ENCODE results near the gene HEXB.

DNA sequence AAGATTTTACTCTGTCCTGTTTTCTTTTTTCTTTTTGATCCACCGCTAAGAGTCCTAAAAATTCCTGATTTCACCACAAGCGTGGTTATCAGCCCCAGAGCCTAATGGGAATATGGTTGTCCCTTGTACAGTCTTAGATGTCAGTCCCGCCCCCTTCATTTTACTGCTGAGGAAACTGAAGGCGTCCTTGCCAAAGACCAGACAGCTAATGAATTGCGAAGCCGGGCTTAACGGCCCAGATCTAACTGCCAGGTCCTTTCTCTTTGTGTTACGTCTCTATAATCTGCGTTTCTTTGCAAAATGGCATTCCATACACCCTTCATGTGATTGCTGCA lies 82.5 kb downstream of the HEXB start:
- TF ChIP-seq, protein P1, sequence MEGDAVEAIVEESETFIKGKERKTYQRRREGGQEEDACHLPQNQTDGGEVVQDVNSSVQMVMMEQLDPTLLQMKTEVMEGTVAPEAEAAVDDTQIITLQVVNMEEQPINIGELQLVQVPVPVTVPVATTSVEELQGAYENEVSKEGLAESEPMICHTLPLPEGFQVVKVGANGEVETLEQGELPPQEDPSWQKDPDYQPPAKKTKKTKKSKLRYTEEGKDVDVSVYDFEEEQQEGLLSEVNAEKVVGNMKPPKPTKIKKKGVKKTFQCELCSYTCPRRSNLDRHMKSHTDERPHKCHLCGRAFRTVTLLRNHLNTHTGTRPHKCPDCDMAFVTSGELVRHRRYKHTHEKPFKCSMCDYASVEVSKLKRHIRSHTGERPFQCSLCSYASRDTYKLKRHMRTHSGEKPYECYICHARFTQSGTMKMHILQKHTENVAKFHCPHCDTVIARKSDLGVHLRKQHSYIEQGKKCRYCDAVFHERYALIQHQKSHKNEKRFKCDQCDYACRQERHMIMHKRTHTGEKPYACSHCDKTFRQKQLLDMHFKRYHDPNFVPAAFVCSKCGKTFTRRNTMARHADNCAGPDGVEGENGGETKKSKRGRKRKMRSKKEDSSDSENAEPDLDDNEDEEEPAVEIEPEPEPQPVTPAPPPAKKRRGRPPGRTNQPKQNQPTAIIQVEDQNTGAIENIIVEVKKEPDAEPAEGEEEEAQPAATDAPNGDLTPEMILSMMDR (conservative IDR thresholded peaks at IDR 0.05 in 1 of 2, IDR thresholded peaks at IDR 0.05 in 1 of 2; ENCODE audit: low read depth in 1 of 2, low read length in 2 of 2) = no peak
- no peak for TF ChIP-seq EZH2 (IDR thresholded peaks at IDR 0.05; ENCODE audit: low read length, missing control alignments)
